Measurements from ENCODE around the gene DNLZ.

The DNLZ gene

GRCh38 chr9:136399176-136400037, 35.9 kb upstream of the DNLZ start:
- DNase-seq (ENCODE audit: low read depth, low spot score): no peak
- H3K4me3 ChIP-seq (ENCODE audit: low read length): peak overlapping the region; percentile 87

- DNase-seq (ENCODE audit: low read depth, low spot score): no peak
- no peak overlapping the region for H3K4me3 ChIP-seq (ENCODE audit: low read length)
Observed at GRCh38 chr9:136398286-136398685, 34.7 kb upstream of the DNLZ start.

- no peak for DNase-seq (ENCODE audit: low read depth, low spot score)
- H3K4me3 ChIP-seq (ENCODE audit: low read length): no peak overlapping the region
Observed at GRCh38 chr9:136397643-136398042, 34.1 kb upstream of the DNLZ start.

GRCh38 chr9:136396219-136396515, 32.6 kb upstream of the DNLZ start:
- DNase-seq (ENCODE audit: low read depth, low spot score): no peak
- no peak overlapping the region for H3K4me3 ChIP-seq (ENCODE audit: low read length)

GRCh38 chr9:136395345-136396218, 32.0 kb upstream of the DNLZ start:
- no peak overlapping the region for H3K4me3 ChIP-seq (ENCODE audit: low read length)

GRCh38 chr9:136395020-136395340, 31.4 kb upstream of the DNLZ start:
- no peak for DNase-seq (ENCODE audit: low read depth, low spot score)
- no peak overlapping the region for H3K4me3 ChIP-seq (ENCODE audit: low read length)

More at GRCh38 chr9:136395345-136396218, 32.0 kb upstream of the DNLZ start:
- no peak for DNase-seq (ENCODE audit: low read depth, low spot score)

- H3K4me3 ChIP-seq (ENCODE audit: low read length): no peak overlapping the region
- DNase-seq (ENCODE audit: low read depth, low spot score): no peak
Observed at GRCh38 chr9:136394312-136395019, 30.9 kb upstream of the DNLZ start.

- no peak for DNase-seq (ENCODE audit: low read depth, low spot score)
- no peak overlapping the region for H3K4me3 ChIP-seq (ENCODE audit: low read length)
Observed at GRCh38 chr9:136393531-136393930, 30.0 kb upstream of the DNLZ start.

GRCh38 chr9:136392538-136393449, 29.2 kb upstream of the DNLZ start:
- no peak for DNase-seq (ENCODE audit: low read depth, low spot score)
- no peak overlapping the region for H3K4me3 ChIP-seq (ENCODE audit: low read length)

GRCh38 chr9:136391737-136392537, 28.4 kb upstream of the DNLZ start:
- DNase-seq (ENCODE audit: low read depth, low spot score): no peak
- H3K4me3 ChIP-seq (ENCODE audit: low read length): no peak overlapping the region

- peak; percentile 68 for DNase-seq (ENCODE audit: low read depth, low spot score)
- no peak overlapping the region for H3K4me3 ChIP-seq (ENCODE audit: low read length)
Observed at GRCh38 chr9:136389396-136389795, 25.9 kb upstream of the DNLZ start.

- no peak for DNase-seq (ENCODE audit: low read depth, low spot score)
- H3K4me3 ChIP-seq (ENCODE audit: low read length): no peak overlapping the region
Observed at GRCh38 chr9:136387217-136387616, 23.7 kb upstream of the DNLZ start.

- no peak for DNase-seq (ENCODE audit: low read depth, low spot score)
- H3K4me3 ChIP-seq (ENCODE audit: low read length): no peak overlapping the region
Observed at GRCh38 chr9:136386018-136386417, 22.5 kb upstream of the DNLZ start.

GRCh38 chr9:136385015-136385414, 21.5 kb upstream of the DNLZ start:
- H3K4me3 ChIP-seq (ENCODE audit: low read length): no peak overlapping the region

GRCh38 chr9:136383436-136383835, 19.9 kb upstream of the DNLZ start:
- DNase-seq (ENCODE audit: low read depth, low spot score): no peak
- no peak overlapping the region for H3K4me3 ChIP-seq (ENCODE audit: low read length)

More at GRCh38 chr9:136385015-136385414, 21.5 kb upstream of the DNLZ start:
- peak; percentile 76 for DNase-seq (ENCODE audit: low read depth, low spot score)

GRCh38 chr9:136381966-136382513, 18.5 kb upstream of the DNLZ start:
- no peak for DNase-seq (ENCODE audit: low read depth, low spot score)
- no peak overlapping the region for H3K4me3 ChIP-seq (ENCODE audit: low read length)

GRCh38 chr9:136381311-136381710, 17.8 kb upstream of the DNLZ start:
- no peak for DNase-seq (ENCODE audit: low read depth, low spot score)
- H3K4me3 ChIP-seq (ENCODE audit: low read length): no peak overlapping the region

GRCh38 chr9:136380381-136380780, 16.8 kb upstream of the DNLZ start:
- DNase-seq (ENCODE audit: low read depth, low spot score): no peak
- H3K4me3 ChIP-seq (ENCODE audit: low read length): no peak overlapping the region

Measured in Jurkat, Clone E6-1 (cell line).